HG03354 (cell line): ENCODE data around the gene BICC1.

Source experiments
- ATAC-seq: cut with Tn5 transposase; IDR thresholded peaks from one replicate; pipeline ENCODE4 v1.9.1; 2021; ENCODE audit warnings: mild to moderate bottlenecking; ENCODE audit not compliant: unreplicated experiment, poor library complexity, severe bottlenecking

Gene BICC1

GRCh38 chr10:58514111-58514770 lies 1.6 kb downstream of the BICC1 start:
- ATAC-seq: no peak

- no peak for ATAC-seq
Observed at GRCh38 chr10:58515291-58515941, 2.7 kb downstream of the BICC1 start.

- no peak for ATAC-seq
Observed at GRCh38 chr10:58516119-58516518, 3.4 kb downstream of the BICC1 start.

- ATAC-seq: no peak
Observed at GRCh38 chr10:58516671-58517070, 4.0 kb downstream of the BICC1 start.

GRCh38 chr10:58517081-58517480 lies 4.4 kb downstream of the BICC1 start:
- ATAC-seq: no peak

- ATAC-seq: no peak
Observed at GRCh38 chr10:58517491-58518355, 5.1 kb downstream of the BICC1 start.

- ATAC-seq: no peak
Observed at GRCh38 chr10:58518775-58519174, 6.1 kb downstream of the BICC1 start.

GRCh38 chr10:58529077-58529728 lies 16.5 kb downstream of the BICC1 start:
- no peak for ATAC-seq

GRCh38 chr10:58531084-58531695 lies 18.5 kb downstream of the BICC1 start:
- peak; percentile 99 for ATAC-seq

GRCh38 chr10:58535311-58535710 lies 22.6 kb downstream of the BICC1 start:
- no peak for ATAC-seq

- ATAC-seq: no peak
Observed at GRCh38 chr10:58543141-58543540, 30.5 kb downstream of the BICC1 start.

GRCh38 chr10:58544135-58544534 lies 31.5 kb downstream of the BICC1 start:
- no peak for ATAC-seq

GRCh38 chr10:58545427-58545826 lies 32.8 kb downstream of the BICC1 start:
- no peak for ATAC-seq

- ATAC-seq: no peak
Observed at GRCh38 chr10:58546137-58546536, 33.5 kb downstream of the BICC1 start.

- ATAC-seq: no peak
Observed at GRCh38 chr10:58546722-58547445, 34.2 kb downstream of the BICC1 start.

- no peak for ATAC-seq
Observed at GRCh38 chr10:58547963-58548362, 35.3 kb downstream of the BICC1 start.

- no peak for ATAC-seq
Observed at GRCh38 chr10:58554316-58554715, 41.6 kb downstream of the BICC1 start.

- ATAC-seq: peak; percentile 86
Observed at GRCh38 chr10:58555170-58555929, 42.7 kb downstream of the BICC1 start.
